ENCODE results near the gene FAM170B. TPM values are rescaled to one million over a fixed set of nuclear protein-coding genes. Genes with fewer than 3 reads are reported as not detected.

FAM170B gene
- total RNA-seq, 1 donor from 2014 or later: not detected

DNA sequence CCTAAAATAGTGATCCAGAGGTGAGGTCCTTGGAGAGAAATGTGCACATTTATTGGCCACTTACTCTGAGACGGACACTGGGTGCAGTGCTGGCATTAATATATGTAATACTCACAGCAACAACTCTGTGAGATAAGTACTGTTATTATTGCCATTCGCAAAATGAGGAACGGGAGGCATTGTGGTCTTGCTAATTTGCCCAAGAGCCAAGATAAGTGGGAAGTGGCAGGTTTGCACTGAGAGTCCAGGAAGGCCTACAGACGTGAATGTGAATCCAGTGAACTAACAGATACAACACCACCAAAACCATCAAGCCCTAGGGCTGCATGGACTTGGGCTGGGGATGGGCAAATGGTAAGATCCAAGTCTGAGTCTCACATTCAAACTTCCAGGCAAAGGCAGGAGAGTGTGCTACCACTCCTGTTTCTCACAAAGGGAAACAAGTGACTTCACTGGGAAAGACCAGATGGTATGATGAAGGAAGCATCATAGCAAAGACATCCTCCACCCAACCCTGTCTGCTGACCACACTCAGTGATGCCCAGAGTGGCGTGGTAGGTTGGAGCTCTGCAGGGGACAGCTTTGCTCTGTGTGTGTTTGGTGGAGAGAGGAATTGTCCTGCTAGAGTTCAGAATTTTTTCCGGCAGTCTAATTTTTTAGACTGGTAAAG, 35.1 kb upstream of the FAM170B start:
- DNase-seq: no peak

- no peak for DNase-seq
Observed at GRCh38 chr10:49168171-49168540, 34.3 kb upstream of the FAM170B start.

- no peak for DNase-seq
Observed at GRCh38 chr10:49167425-49168170, 33.8 kb upstream of the FAM170B start.

- DNase-seq: no peak
Observed at GRCh38 chr10:49166484-49167400, 32.9 kb upstream of the FAM170B start.

DNA sequence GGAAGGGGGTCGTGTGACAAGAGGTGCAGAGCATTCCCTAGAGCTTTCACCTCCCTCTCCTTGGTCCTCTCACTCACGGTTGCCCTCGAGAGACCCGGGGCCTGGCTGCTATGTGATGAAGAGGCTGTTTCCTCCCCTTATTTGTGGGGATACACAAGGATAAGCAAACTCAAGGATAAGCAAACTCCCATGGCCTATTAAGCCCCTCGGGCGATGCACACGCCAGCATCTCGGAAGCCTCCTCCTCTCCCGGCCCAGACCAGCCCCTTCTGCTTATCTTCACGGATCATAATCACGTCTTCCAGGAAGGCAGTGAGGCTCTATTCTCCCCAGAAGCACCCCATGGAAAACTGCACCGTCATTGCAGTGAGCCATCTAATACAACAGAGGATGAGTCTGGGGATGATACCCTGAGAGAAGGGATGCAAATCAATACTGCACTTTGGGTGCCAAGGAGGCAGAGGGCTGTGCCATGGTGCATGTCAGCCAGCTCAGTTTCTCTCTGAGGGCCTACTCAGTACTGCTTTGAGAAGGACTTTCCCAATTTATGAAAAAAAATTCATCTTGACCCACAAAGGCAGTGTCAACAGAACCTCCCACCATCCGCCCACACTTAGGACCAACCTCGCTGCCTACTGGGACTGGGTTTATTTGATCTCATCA, 32.1 kb upstream of the FAM170B start:
- no peak for DNase-seq

- DNase-seq: no peak
Observed at GRCh38 chr10:49165259-49165658, 31.4 kb upstream of the FAM170B start.

- DNase-seq: peak; percentile 73
Observed at GRCh38 chr10:49164559-49165188, 30.9 kb upstream of the FAM170B start.

DNA sequence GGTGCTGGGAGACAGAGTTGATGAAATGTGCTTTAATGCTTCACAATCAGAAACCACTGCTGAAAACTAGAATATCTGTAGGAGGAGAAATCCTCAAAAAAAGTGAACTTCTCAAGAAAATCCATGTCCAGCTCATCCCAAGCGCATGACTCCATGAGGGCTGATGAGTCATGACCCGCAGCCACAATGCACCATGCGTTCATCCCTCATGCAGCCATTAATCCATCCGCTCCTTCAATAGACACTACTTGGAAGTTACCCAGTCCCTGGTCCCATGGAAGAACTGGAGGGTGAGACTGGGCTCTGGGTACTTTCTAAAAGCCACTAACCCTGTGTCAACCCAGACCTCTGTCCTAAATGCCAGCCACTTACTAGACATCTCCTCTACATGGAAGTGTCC, 29.9 kb upstream of the FAM170B start:
- no peak for DNase-seq

- DNase-seq: no peak
Observed at GRCh38 chr10:49162761-49163310, 29.0 kb upstream of the FAM170B start.

DNA sequence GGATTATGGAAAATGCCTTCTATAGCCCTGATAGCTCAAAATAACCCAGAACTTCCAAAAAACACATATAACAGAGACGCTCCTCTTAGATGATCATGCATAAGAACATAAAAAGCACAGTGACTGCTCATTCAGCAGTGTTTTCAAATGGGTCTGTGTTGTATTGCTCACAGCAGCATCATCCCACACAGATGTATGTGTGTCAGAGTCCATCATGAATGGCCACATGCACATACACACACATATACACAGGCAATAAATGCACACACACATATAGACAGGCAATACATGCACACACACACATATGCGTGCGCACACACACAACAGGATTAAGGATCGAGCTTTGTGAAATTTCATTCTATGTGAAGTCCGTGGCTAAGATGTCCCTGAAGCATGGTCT, 28.2 kb upstream of the FAM170B start:
- DNase-seq: no peak

DNA sequence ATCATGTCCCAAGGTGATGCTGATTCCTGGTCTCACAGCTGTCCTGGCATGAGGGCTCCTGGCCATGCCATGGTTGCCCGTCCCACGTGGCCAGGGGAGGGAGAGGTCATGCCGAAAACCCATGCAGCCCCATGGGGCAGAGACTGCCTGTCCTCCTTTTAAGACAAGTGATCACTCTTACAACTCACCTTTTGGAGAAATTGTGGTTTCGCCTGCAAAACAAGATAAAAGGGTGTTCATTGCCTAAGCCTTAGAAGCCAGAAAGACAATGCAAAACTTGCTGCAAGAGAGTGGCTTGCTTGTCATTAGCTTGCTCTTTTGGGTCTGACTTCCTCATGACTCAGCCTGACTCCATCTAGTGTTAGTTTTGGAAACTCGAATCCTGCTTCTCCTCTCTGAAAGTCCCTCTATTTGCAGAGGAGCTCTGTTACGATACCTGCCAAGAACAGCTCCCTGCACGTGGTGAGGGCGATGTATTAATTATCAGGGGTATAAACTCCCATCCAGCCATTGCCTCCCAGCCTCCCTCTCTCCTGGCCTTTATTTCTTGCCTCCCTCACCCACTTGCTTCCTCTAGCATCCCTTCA, 27.7 kb upstream of the FAM170B start:
- DNase-seq: peak; percentile 46

- no peak for DNase-seq
Observed at GRCh38 chr10:49160814-49161213, 27.0 kb upstream of the FAM170B start.

DNA sequence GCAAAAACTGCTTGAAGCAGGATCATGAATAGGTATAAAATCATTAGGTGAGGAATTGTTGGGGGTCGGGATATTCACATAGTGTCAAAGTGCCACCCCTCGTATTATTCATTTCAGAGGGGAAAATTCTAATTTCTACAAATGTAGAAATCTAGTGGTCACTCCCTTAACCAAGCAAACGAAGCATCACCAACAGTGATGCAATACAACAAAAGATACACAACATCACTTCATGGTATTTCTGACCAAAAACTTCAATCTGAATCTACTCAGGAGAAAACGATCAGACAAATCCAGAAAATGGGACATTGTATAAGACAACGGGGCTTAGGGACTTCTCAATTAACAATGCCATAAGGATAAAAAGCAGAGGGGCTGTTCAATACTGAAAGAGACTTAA, 26.3 kb upstream of the FAM170B start:
- no peak for DNase-seq

- DNase-seq: no peak
Observed at GRCh38 chr10:49158915-49159314, 25.1 kb upstream of the FAM170B start.

DNA sequence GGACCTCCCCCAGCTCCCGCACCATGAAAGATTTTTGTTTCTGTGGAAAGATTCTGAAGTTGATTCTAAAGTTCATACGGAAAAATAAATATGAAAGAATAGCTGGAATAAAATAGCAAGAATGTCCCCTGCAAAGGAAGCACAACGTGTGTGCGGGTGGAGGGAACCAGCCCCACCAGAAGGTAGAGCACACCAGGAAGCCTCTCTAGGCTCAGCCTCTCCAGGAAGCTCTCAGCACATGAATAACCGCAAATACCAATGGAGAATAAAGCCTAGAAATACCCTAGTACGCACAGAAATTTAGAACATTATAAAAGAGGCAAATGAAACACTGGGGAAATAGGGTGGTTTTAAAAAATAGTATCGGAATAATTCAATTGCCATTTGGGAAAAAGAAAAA, 24.6 kb upstream of the FAM170B start:
- no peak for DNase-seq

GRCh38 chr10:49157229-49157628, 23.4 kb upstream of the FAM170B start:
- no peak for DNase-seq

GRCh38 chr10:49154641-49155040, 20.8 kb upstream of the FAM170B start:
- no peak for DNase-seq

- no peak for DNase-seq
Observed at GRCh38 chr10:49153971-49154370, 20.1 kb upstream of the FAM170B start.

DNA sequence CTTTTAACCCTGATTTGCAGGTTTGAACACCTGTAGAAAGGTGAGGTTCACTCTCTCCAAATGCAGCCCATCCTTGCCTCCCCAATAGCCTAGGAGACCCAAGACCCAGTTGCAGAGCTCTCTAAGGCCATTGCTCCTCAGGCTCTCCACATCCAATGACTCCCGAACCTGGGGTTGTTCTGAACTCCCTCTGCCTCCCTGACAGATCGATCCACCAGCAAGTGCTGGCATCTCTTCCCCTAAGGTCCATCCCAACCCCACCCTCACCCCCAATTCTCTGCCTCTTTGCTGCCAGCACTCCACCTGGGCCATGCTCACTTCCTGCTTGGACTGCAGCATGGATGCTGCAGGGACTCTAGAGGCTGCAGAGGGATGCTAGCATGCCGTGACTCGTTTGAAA, 19.3 kb upstream of the FAM170B start:
- DNase-seq: no peak

DNA sequence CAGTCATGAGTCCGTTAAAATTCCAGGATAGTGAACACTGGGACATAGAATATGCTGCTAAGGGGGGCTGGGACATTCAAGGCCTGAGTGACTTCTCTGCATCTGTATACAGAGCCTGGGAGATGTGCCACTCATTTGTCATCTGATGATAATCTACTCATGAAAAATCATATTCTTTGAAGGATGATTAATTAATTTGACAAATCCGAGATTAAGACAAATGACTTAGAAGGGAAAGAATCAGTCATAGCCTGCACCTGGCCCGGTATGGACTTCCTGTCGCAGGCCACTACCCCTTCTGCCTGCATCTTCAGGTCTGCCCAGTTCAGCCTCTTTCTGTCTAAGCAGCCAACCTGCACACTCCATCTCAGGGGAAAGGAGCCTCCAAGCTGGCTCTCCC, 18.8 kb upstream of the FAM170B start:
- no peak for DNase-seq

GRCh38 chr10:49152037-49152436, 18.2 kb upstream of the FAM170B start:
- no peak for DNase-seq

- DNase-seq: no peak
Observed at GRCh38 chr10:49151481-49151880, 17.7 kb upstream of the FAM170B start.

Data from dermis blood vessel endothelial cell (primary cell).